ENCODE data around the gene FAM177A1.
"Not testable (repeated sequence)": the region's sequence is repeated elsewhere in the genome, so short reads cannot be mapped to it uniquely, and the experiment has no call there.

FAM177A1 gene

DNA sequence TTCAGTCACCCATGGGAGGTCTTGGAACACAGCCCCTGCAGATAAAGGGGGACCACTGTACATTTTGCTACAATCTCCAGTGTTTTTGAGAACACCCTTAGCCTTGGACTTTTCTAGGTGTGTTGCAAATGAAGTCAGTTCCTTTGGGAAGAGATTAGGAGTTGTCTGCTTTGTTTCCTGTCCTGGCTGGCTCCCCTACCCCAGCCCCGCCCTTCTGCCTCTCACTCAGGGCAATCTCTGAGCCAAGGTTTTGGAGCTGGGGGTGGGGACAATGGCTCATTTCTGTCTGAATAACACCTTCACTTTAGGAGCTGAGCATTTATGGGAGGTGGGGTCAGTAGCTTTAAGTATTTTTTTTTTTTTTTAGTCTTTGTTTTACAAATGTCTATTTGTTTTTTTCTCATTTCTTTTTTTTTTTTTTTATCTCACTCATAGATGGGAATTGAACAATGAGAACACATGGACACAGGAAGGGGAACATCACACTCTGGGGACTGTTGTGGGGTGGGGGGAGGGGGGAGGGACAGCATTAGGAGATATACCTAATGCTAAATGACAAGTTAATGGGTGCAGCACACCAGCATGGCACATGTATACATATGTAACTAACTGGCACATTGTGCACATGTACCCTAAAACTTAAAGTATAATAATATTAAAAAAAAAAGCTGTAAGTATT lies 15.2 kb downstream of the FAM177A1 start:
- DNase-seq (ENCODE audit: low spot score) = not testable (repeated sequence)

DNA sequence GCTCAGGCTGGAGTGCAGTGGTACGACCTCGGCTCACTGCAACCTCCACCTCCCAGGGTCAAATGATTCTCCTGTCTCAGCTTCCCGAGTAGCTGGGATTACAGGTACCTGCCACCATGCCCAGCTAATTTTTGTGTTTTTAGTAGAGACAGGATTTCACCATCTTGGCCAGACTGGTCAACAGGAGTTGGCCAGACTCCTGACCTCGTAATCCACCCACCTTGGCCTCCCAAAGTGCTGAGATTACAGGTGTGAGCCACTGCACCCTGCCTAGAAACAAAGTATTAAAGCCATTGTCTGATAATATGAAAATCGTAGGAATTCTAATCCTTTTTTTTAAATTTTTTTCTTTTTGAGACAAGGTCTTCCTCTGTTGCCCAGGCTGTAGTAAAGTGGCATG lies 19.7 kb downstream of the FAM177A1 start:
- DNase-seq (ENCODE audit: low spot score) = not testable (repeated sequence)

DNA sequence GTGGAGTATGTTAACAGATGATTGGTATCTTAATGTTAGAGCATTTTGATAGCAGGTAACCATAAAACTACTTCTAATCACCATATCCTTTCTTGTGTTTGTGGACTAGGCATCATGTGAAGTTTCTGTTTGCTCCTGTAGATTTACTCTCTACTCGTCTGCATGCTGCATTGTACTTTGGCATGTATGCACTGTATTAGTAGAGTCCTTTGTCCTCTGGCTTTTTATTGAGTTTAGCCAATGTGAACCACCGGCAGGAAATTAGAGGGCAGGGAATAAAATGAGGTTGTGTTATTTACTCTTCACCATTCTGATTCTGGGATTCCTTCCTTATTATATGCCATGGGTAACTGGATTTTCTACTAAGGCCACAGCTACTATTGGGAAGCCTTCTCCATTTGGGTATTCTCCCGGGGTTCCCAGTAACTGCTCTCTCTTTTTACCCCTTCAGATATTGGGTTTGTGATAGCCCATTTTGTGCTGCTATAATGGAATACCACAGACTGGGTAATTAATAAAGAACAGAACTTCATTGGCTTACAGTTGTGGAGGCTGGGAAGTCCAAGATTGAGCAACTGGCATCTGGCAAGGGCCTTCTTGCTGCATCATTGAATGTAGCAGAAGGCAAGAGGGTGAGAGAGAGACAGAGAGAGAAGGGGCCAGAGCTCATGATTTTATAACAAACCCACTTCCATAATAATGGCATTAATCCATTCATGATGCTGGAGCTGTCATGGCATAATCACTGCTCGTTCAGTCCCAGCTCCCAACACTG lies 22.4 kb downstream of the FAM177A1 start:
- no peak for DNase-seq (ENCODE audit: low spot score)

DNA sequence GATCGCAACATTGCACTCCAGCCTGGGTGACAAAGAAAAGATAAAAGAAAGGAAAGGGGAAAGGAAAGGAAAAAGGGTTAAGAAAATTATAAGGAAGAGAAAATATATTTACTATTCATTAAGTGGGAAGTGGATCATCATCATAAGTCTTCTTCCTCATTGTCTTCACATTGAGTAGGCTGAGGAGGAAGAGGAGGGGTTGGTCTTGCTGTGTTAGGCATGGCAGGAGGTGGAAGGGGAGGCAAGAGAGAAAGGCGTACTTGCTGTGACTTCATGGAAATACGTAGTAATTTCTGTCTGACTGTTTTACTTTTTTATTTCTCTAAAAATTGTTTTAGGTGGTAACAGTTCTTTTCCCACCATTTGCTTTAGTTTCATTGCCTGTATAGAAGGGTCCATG lies 26.2 kb downstream of the FAM177A1 start:
- DNase-seq (ENCODE audit: low spot score) = no peak

DNA sequence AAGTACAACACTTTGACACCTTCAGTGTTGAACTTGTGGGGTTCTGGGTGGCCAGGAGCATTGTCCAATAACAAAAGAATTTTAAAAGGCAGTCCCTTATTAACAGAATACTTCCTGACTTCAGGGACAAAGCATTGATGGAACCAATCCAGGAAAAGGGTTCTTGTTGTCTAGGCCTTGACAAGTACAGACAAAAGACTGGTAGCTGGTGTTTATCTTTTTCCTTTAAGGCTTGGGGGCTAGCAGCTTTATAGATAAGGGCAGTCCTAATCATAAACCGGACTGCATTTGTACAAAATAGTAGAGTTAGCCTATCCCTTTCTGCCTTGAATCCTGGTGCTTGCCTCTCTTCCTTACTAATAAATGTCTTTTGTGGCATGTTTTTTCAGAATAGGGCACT lies 27.4 kb downstream of the FAM177A1 start:
- DNase-seq (ENCODE audit: low spot score) = no peak

DNA sequence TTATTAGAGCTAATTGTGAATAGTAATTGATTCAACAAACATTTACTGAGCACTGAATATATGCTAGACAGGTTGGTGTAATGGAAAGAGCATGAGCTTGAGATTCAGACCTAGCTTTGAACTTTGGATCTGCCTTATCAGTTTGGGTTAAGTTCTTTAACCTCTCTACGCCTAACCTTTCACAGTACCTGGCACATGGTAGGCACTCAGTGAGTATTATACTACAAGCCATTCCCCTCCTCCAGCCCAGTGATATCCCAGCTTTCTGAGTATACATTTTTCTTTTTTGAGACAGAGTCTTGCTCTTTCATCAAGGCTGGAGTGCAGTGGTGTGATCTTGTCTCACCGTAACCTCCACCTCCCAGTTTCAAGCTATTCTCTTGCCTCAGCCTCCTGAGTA lies 32.0 kb downstream of the FAM177A1 start:
- DNase-seq (ENCODE audit: low spot score) = no peak

DNA sequence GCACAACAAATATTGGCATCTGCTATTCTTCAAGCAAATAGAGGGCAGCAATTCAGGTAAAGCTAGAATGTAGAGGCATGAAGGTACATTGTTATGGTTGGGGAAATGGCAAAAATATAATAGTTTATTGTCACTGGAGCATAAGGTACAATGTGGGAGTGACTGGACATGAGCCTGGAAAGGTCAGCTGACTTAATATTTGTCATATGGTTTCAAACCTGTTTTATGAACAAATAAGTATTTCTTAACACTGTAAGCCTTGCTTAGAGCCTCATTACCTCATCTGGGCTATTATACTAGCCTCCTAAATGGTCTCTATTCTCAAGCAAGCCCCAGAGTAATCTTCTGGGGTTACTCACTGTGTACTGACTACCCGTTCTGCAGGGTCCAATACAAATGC lies 33.7 kb downstream of the FAM177A1 start:
- DNase-seq (ENCODE audit: low spot score) = no peak

DNA sequence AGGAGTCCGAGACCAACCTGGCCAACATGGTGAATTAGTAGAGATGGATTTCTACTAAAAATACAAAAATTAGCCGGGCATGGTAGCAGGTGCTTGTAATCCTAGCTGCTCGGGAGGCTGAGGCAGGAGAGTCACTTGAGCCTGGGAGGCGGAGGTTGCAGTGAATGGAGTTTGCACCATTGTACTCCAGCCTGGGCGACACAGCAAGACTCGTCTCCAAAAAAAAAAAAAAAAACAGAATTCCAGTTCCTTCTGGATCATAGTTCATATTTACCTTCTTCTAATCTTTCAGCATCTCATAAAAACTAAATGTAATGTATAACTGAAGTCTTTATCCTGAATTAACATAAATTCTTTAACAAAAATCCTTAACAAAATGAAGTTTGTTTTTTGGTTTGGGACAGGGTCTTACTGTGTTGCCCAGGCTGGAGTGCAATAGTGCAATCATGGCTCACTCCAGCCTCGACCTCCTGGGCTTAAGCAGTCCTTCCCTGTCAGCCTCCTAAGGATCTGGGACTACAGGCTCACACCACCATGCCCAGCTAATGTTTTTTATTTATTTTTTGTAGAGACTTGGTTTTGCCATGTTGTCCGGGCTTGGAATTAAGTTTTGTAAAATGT lies 37.6 kb downstream of the FAM177A1 start:
- no peak for DNase-seq (ENCODE audit: low spot score)

DNA sequence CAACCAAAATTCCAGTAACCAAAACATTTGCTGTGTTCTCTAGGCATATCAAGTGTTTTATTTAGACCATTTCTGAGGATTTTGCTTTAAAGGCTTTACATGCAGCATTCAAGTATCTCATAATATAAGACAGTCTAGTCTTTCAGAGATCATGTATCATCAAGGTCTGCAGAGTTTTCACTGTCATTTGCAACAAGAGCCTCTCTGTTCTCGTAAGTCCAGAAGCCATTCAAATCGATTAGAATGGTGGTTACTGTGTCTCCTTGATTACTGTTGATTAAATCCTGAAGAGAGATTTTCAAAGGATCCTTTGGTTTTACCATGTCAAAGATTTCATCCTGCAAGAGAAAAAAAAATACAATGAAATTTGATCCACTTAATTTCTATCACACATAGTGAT lies 39.4 kb downstream of the FAM177A1 start:
- no peak for DNase-seq (ENCODE audit: low spot score)

DNA sequence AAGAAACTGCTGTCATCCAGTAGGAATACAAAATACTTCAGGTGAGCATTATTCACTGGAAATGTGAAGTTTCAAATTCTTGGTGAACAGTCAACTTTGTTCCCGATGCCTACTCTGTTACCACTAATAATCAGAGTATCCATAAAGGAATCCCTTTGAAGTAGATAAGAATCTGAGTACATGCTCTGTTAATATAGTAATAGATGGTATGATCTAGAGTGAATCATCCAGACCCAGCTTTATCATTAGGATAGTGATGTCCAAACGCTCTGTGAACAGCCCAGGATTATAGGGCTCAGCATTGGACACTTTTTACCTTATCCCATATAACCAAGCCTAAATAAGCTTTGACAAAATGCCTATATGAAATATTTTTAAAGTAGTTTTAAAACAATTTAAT lies 42.4 kb downstream of the FAM177A1 start:
- no peak for DNase-seq (ENCODE audit: low spot score)

DNA sequence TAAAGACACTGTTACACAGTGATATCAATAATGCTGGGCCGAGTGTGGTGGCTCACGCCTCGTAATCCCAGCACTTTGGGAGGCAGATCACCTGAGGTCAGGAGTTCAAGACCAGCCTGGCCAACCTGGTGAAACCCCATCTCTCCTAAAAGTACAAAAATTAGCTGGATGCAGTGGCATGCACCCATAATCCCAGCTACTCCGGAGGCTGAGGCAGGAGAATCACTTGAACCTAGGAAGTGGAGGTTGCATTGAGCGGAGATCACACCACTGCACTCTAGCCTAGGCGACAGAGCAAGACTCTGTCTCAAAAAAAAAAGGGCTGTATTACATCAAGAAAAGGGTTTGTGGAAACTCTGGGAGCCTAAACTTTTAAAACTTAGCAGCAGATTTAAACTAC lies 48.6 kb downstream of the FAM177A1 start:
- DNase-seq (ENCODE audit: low spot score) = not testable (repeated sequence)

DNA sequence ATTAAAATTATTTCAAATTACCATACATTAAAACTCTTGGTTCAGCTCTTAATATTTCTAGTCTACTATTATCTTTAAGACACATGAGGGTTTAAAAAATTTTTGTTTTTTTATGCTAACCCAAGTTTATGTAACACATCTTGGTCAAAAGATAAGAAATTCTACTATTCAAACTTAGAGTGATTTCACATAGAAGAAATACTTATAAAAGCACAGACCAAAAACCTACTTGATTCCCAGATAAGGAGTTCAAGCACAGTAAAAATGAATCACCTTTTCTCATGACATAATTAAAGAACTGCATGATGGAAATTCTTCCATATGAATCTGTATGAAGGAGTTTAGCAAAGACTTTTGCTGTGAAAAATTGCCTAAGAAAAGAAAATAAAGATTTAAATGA lies 61.8 kb downstream of the FAM177A1 start:
- no peak for DNase-seq (ENCODE audit: low spot score)

DNA sequence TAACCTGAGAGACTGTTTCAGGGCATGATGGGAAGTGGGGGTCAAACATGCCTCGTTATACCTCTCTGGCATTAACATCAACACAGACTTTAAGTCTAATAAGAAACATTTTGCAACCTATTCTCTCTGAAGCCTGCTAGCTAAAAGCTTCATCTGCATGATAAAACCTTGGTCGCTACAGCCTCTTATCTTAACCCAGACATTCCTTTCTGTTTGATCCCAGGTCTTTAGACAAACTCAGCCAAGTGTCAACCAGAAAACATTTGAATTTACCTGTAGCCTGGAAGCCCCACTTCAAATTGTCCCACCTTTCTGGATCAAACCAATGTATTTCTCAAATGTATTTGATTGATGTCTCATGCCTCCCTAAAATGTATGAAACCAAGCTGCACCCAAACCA lies 66.6 kb downstream of the FAM177A1 start:
- no peak for DNase-seq (ENCODE audit: low spot score)

DNA sequence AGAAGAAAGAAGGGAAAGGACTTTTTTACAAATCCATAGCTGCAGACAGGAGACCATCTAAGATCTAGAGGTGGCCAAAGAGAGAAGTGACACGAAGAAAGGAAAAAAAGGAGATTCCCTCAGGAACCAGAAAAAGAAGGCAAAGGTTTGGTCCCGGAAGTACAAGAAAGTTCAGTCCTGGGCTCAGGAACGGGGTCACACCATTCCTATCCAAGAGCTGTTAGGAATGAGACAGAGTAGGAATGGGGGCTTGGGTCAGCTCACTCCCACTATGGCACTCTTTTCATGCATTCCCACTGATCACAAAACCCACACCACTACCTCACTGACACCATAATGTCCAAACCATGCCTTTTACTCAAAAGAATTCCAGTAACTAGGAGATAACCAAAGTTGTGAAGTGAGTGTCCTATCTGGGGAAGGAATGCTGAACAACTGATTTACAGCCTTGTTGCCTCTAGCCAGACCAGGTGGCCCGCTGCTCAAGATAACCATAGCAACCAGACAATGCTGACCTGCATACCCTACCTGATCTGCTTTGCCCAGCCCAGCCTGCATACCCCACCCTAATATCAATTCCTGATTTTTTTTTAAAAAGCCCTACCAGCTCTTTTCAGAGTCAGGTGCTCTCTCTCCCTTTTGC lies 67.4 kb downstream of the FAM177A1 start:
- DNase-seq (ENCODE audit: low spot score) = no peak

DNA sequence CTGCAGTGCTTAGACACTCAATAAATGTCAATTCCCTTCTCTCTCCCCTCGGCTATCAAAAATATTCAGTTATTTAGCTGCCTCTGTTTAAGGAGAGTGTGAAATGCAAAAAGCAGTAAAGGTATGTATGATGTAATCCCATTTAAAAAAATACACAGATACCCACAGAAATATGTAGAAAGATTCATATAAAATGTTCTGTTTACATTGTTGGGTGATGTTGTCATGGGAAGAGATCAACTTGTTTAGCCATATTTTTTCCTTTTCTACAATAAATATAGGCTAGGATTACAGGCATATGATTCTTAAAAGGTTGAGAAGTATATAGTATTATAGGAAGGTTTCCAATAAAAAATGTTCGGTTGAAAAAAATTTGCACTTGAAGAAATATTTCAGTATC lies 68.0 kb downstream of the FAM177A1 start:
- no peak for DNase-seq (ENCODE audit: low spot score)

DNA sequence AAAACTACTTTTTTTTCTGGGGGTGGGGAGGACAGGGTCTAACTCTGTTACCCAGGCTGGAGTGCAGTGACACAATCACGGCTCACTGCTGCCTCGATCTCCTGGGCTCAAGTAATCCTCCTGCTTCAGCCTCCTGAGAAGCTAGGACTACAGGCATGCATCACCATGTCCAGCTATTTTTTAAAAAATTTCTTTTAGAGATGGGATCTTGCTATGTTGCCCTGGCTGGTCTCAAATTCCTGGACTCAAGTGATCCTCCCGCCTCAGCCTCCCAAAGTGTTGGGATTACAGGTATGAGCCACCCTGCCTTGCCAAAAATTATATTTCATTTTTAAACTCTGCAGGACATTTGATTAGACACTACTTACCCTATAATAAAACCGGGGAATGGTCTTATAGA lies 70.2 kb downstream of the FAM177A1 start:
- no peak for DNase-seq (ENCODE audit: low spot score)

DNA sequence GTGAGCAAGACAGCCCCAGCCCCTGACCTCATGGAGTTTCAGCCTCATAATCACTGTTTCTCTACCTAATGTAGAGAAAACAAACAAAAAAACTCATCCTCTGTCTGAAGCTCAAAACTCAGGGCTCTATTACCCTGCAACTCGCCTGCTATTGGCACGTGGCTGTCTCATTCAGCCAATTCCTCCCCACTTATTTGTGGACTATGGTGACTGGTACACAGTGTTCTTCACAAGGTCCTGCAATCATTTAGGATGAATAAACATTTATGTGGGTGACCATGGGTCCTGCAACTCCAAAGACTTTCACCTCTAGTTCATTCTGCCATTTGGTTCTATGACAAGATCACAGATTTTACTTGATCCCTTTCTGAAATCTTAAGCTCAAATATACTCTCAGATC lies 71.0 kb downstream of the FAM177A1 start:
- DNase-seq (ENCODE audit: low spot score) = no peak

DNA sequence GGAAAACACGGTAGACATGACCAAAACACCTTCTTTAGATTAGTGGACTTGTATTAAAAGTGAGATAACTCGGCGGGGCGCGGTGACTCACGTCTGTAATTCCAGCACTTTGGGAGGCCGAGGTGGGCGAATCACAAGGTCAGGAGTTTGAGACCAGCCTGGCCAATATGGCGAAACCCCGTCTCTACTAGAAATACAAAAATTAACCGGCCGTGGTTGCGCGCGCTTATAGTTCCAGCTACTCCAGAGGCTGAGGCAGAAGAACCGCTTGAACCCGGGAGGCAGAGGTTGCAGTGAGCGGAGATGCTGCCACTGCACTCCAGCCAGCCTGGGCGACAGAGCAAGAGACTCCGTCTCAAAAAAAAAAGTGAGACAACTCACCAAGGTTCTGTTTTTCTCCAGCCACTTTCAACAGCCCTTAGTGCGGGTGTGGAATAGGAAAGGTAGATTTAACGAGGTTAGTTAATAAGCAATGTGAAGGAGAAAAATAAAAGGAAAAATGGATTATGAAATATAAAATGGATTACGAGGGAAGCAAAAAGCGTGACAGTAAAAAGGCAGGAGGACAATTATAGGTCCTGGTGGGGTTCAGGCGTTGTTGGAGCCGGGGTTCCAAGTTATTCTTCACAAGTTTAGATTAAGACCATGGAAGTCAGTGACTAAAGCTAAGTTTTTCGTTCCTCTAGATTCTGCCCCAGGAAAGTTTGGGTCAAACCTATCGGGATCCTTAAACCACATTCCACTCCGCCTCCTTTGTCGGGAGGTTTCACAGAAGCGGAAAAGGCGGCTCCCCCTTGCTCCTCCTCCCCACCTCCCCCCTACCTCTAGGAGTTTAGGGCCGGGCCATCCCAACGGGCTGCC lies 75.2 kb downstream of the FAM177A1 start:
- no peak for DNase-seq (ENCODE audit: low spot score)

DNA sequence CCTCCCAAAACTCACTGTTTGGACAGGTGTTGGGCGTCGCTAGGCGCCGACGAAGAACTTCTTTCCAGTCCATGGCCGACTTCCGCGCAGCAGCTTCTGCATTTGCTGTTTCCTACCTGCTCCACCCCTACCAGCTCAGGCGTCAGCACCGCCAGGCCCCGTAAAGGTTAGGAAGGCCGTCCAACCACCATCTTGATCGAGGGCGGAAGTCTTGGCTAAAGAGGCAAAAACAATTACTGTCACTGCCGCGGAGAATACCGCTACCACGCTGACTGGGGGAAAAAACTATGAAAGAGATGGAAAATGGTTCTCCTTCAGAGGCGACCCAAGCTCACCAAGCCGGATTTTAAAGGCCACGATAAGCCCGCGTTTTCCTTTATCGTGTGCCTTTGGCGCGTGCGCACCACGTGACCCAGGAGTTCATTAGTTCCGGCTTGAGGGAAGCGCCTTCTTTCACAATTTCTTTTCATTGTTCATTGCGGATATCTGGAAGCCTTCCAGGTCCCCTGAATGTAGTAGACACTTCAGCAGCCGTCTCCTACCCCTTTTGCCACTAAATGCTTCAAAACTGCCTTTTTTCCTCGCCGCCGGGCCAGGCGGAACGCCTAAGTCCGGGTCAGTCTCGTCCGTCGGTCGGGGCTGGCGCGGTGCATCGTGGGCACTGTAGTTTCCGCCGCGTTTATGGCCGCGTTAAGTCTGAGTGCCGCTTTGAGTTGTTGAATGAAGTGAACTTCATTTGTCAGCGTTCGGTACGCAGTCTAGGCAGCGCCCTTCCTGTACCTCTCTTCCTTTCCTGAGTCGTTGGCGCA lies 76.0 kb downstream of the FAM177A1 start, which contains the start of the genes PPP2R3C and PRORP:
Gene PPP2R3C, minus strand, starts transcription at position 104 of the 809 bp plus-strand sequence. Its CDS starts 31 bp downstream, at position 73.
Gene PRORP, plus strand, starts transcription at position 666 of the 809 bp plus-strand sequence. CDS start 694 bp downstream, outside the sequence.
- peak; percentile 90 for DNase-seq (ENCODE audit: low spot score)

DNA sequence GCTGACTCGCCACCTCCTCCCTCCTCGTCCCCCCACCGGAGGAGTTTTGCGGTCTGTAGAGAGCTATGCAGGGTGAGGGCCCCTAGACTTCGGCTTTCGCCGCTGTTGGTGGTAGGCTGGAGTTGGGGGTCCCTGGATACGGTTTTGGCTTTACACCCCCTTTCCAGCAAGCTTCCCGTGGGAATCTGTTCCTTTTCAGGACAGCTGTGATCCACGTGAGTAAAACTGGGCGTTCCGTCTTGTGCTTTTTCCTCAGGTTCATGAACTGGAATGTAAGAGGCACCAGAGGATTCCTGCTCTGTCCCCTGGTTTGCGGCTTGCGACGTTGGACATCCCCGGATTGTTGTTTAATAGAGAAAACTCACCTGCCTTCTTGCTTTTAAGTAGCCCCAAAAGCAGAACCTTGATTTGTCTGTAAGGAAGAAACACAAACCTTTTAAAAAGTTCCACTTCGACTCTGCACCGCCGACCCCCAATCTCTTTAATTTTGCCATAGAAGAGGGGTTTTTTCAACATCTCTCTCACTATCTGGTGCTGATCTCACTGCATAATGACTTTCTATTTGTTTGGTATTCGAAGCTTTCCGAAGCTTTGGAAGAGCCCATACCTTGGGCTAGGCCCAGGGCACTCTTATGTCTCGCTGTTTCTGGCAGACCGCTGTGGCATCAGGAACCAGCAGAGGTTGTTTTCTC lies 76.8 kb downstream of the FAM177A1 start:
- DNase-seq (ENCODE audit: low spot score) = no peak
